OCI-LY7 (cell line): ENCODE data around the gene HOOK2.
A peak's percentile ranks its signal among the peaks of the same experiment; 100 is the strongest.

ENCODE experiments used
- EZH2phosphoT487 ChIP-seq: fragments of 200-600 bp; sonication (generic); IDR thresholded peaks from 2 replicates; pipeline ENCODE4 v1.6.1; 2018; ENCODE audit warnings: low read depth, borderline replicate concordance, mild to moderate bottlenecking, mixed run types, antibody characterized with exemption, low read length, moderate library complexity, mixed read lengths
- TF ChIP-seq, protein P1 (sequence below): fragments of 200-600 bp; sonication (generic); conservative IDR thresholded peaks from 2 replicates; pipeline ENCODE4 v1.5.1; 2014; ENCODE audit warnings: mild to moderate bottlenecking, antibody characterized with exemption, low read length, moderate library complexity, mixed read lengths

DNA sequence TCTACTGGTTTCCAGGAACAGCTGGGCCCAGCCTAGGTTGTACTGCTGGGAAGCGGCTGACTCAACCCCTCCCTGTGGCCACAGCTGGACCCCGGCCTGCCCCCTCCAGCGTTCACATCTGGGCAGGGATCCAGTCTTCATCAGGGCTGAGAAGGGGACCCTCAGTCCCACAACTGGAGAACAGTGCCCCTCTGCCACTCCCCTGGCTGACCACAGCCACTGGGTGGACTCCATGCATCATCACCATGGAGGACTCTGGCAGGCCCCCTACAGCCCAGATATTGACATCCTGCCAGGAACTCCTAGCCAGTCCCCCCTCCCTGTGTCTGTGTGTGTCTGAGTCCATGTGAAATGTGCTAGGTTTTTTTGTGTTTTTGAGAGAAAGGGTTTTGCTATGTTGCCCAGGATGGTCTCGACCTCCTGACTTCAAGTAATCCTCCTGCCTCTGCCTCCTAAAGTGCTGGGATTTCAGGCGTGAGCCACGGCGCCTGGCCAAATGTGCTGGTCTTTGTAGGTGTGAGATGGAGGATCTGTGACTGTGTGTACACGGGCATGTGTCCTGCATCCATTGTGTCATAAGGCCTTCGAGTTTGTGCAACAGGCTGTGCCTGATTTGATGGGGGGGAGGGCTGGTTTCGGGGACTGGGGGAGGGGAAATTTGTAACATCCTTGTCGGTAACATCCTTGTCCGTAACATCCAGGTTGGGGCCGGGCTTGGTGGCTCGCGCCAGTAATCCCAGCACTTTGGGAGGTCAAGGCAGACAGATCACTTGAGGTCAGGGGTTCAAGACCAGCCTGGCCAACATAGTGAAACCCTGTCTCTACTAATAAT is 4.0 kb upstream of the HOOK2 start:
- TF ChIP-seq, protein P1, sequence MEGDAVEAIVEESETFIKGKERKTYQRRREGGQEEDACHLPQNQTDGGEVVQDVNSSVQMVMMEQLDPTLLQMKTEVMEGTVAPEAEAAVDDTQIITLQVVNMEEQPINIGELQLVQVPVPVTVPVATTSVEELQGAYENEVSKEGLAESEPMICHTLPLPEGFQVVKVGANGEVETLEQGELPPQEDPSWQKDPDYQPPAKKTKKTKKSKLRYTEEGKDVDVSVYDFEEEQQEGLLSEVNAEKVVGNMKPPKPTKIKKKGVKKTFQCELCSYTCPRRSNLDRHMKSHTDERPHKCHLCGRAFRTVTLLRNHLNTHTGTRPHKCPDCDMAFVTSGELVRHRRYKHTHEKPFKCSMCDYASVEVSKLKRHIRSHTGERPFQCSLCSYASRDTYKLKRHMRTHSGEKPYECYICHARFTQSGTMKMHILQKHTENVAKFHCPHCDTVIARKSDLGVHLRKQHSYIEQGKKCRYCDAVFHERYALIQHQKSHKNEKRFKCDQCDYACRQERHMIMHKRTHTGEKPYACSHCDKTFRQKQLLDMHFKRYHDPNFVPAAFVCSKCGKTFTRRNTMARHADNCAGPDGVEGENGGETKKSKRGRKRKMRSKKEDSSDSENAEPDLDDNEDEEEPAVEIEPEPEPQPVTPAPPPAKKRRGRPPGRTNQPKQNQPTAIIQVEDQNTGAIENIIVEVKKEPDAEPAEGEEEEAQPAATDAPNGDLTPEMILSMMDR, result peak; percentile 42
- TF ChIP-seq EZH2phosphoT487, result no peak
